GM21737 (cell line): Measurements from ENCODE around the gene ST3GAL2.
A peak's percentile ranks its signal among the peaks of the same experiment; 100 is the strongest.
"Not testable (repeated sequence)": the region's sequence is repeated elsewhere in the genome, so short reads cannot be mapped to it uniquely, and the experiment has no call there.

Experiments used
- ATAC-seq: cut with Tn5 transposase; IDR thresholded peaks from one replicate; pipeline ENCODE4 v1.9.1; 2021; ENCODE audit warnings: mild to moderate bottlenecking, moderate library complexity; ENCODE audit not compliant: unreplicated experiment

The ST3GAL2 gene

GRCh38 chr16:70419384-70420327, 19.2 kb downstream of the ST3GAL2 start:
- no peak for ATAC-seq

- no peak for ATAC-seq
Measured at GRCh38 chr16:70418993-70419318, 19.9 kb downstream of the ST3GAL2 start.

GRCh38 chr16:70418274-70418992, 20.5 kb downstream of the ST3GAL2 start:
- no peak for ATAC-seq

- no peak for ATAC-seq
Measured at GRCh38 chr16:70417661-70418060, 21.2 kb downstream of the ST3GAL2 start.

- ATAC-seq = peak; percentile 73
Measured at GRCh38 chr16:70416748-70417616, 21.9 kb downstream of the ST3GAL2 start.

GRCh38 chr16:70413572-70413971, 25.3 kb downstream of the ST3GAL2 start:
- not testable (repeated sequence) for ATAC-seq

- no peak for ATAC-seq
Measured at GRCh38 chr16:70412385-70412784, 26.5 kb downstream of the ST3GAL2 start.

GRCh38 chr16:70410734-70411133, 28.2 kb downstream of the ST3GAL2 start:
- ATAC-seq = no peak

- no peak for ATAC-seq
Measured at GRCh38 chr16:70407811-70408274, 31.1 kb downstream of the ST3GAL2 start.

GRCh38 chr16:70406104-70406503, 32.8 kb downstream of the ST3GAL2 start:
- ATAC-seq = not testable (repeated sequence)

GRCh38 chr16:70402916-70403659, 35.8 kb downstream of the ST3GAL2 start:
- no peak for ATAC-seq

- no peak for ATAC-seq
Measured at GRCh38 chr16:70399951-70400350, 38.9 kb downstream of the ST3GAL2 start.

- no peak for ATAC-seq
Measured at GRCh38 chr16:70399381-70399780, 39.5 kb downstream of the ST3GAL2 start.

- ATAC-seq = no peak
Measured at GRCh38 chr16:70398177-70398743, 40.6 kb downstream of the ST3GAL2 start.

- no peak for ATAC-seq
Measured at GRCh38 chr16:70396246-70396904, 42.5 kb downstream of the ST3GAL2 start.

GRCh38 chr16:70395345-70395901, 43.5 kb downstream of the ST3GAL2 start:
- ATAC-seq = peak; percentile 43

GRCh38 chr16:70394853-70395252, 44.0 kb downstream of the ST3GAL2 start:
- ATAC-seq = no peak

- no peak for ATAC-seq
Measured at GRCh38 chr16:70393662-70394061, 45.2 kb downstream of the ST3GAL2 start.

- no peak for ATAC-seq
Measured at GRCh38 chr16:70392606-70393005, 46.3 kb downstream of the ST3GAL2 start.
